Esophagus muscularis mucosa (tissue), 4 donors: Measurements from ENCODE around the gene ZNF343. TPM values are rescaled to one million over a fixed set of nuclear protein-coding genes. Genes with fewer than 3 reads are reported as not detected.
"Not testable (repeated sequence)": the region's sequence is repeated elsewhere in the genome, so short reads cannot be mapped to it uniquely, and the experiment has no call there.

Experiments used
- DNase-seq: peaks from one replicate; pipeline ENCODE4 v3.0.0-alpha.2; 2017; ENCODE audit errors: extremely low spot score
- H3K27ac ChIP-seq, 4 donors: fragments of 200-600 bp; sonication (generic); replicated peaks in 1 of 4; 1 replicate in 3 of 4; 2 replicates in 1 of 4; pipeline ENCODE4 v1.5.1; 2016 to 2019; ENCODE audit warnings: mild to moderate bottlenecking in 1 of 4
- H3K27me3 ChIP-seq, 4 donors: fragments of 200-600 bp; sonication (generic); one replicate each; pipeline versions ENCODE4 v1.5.1 to v1.6.0; 2016 to 2019
- H3K36me3 ChIP-seq, 4 donors: fragments of 200-600 bp; sonication (generic); one replicate each; pipeline ENCODE4 v1.5.1; 2016 to 2019
- H3K4me1 ChIP-seq, 4 donors: fragments of 200-600 bp; sonication (generic); one replicate each; pipeline ENCODE4 v1.5.1; 2016 to 2019
- H3K4me3 ChIP-seq, 4 donors: fragments of 200-600 bp; sonication (generic); 1 replicate in 2 of 4; 2 replicates in 2 of 4; pipeline ENCODE4 v1.5.1; 2016 to 2019; ENCODE audit warnings: mild to moderate bottlenecking in 4 of 4, moderate library complexity in 1 of 4
- H3K9me3 ChIP-seq, 4 donors: fragments of 200-600 bp; sonication (generic); 1 replicate in 3 of 4; 2 replicates in 1 of 4; pipeline ENCODE4 v1.5.1; 2016 to 2019
- CTCF ChIP-seq, 3 experiments: fragments of 200-600 bp in 2 of 3; fragments of 450-650 bp in 1 of 3; sonication (generic) in 2 of 3; IDR thresholded peaks; one replicate each; pipeline ENCODE4 v1.5.1; 2017 to 2019; ENCODE audit warnings: antibody characterized with exemption in 3 of 3, mild to moderate bottlenecking in 2 of 3, moderate library complexity in 1 of 3
- EP300 ChIP-seq: sonication (generic); formaldehyde crosslinking; IDR thresholded peaks from one replicate; pipeline ENCODE4 v1.6.1; 2017; ENCODE audit warnings: antibody characterized with exemption
- POLR2A ChIP-seq: fragments of 450-650 bp; IDR thresholded peaks from one replicate; pipeline ENCODE4 v1.6.1; 2017; ENCODE audit warnings: antibody characterized with exemption, moderate library complexity, mild to moderate bottlenecking, low read depth
- POLR2AphosphoS5 ChIP-seq, 2 donors: sonication (generic); formaldehyde crosslinking; IDR thresholded peaks; one replicate each; pipeline ENCODE4 v1.6.1; 2017; ENCODE audit warnings: antibody characterized with exemption in 2 of 2
- WGBS: methylation state at CpG from one replicate; pipeline ENCODE4 v1.1.5; 2018; 5-methylcytosine and 5-hydroxymethylcytosine counted together
- intact Hi-C: fragments of 100-400 bp; cut with DNase I; formaldehyde crosslinking; loops from one replicate; pipeline ENCODE4 v1.15.1; 2023
- total RNA-seq, 4 donors: library from RNA; depleted of rRNA; stranded (reverse); fragments of >200 nt; gene quantifications; one replicate each; pipeline versions ENCODE4 v1.1.0 to v1.2.1, GENCODE V29; 2016

ZNF343 gene
- total RNA-seq, 4 donors from 2014 or later, result 9.9 to 19.5 (median 16.1) TPM

GRCh38 chr20:2536560-2536986 lies 27.9 kb upstream of the ZNF343 start, which contains the start of gene TMC2:
Gene TMC2 (plus strand): TSS chr20:2536573. CDS start chr20:2536622, 49 bp downstream.
- 79% methylated on average over 7 of the region's 13 CpGs for WGBS
- Histone ChIP-seq H3K4me1 (no peaks in the 10 kb centered on the region), H3K27me3 (peaks cover 0 to 75% (median 0%) of the 10 kb centered on the region in 4 donors), H3K9me3 (no peaks in the 10 kb centered on the region), H3K36me3 (no peaks in the 10 kb centered on the region), H3K4me3 (no peak within 1 kb of the TSS), H3K27ac (no peak within 1 kb of the TSS)
- intact Hi-C loops, result no loop called here
- no peak for TF ChIP-seq EP300
- no peak for TF ChIP-seq POLR2AphosphoS5 (IDR thresholded peaks at IDR 0.05)
- DNase-seq, result no peak

- 68% methylated on average over 12 of the region's 12 CpGs for WGBS
- TF ChIP-seq CTCF (IDR thresholded peaks at IDR 0.05) (no peak), EP300 (no peak), POLR2AphosphoS5 (IDR thresholded peaks at IDR 0.05) (no peak), POLR2A (no peak)
- Histone ChIP-seq H3K4me1 (no peaks in the 10 kb centered on the region), H3K27me3 (peaks cover 0 to 69% (median 0%) of the 10 kb centered on the region in 4 donors), H3K36me3 (no peaks in the 10 kb centered on the region), H3K27ac (no peak overlapping the region), H3K4me3 (no peak overlapping the region), H3K9me3 (no peaks in the 10 kb centered on the region)
- DNase-seq, result no peak
- intact Hi-C loops, result no loop called here
These were observed 27.2 kb upstream of the ZNF343 start for GRCh38 chr20:2535711-2536559.

GRCh38 chr20:2533118-2533517 lies 24.4 kb upstream of the ZNF343 start:
- no peaks in the 10 kb centered on the region for H3K4me1 ChIP-seq
- no peak for DNase-seq
- H3K27me3 ChIP-seq, result peaks cover 0 to 50% (median 0%) of the 10 kb centered on the region in 4 donors
- H3K9me3 ChIP-seq, result no peaks in the 10 kb centered on the region
- no peak overlapping the region for H3K4me3 ChIP-seq
- no peak overlapping the region for H3K27ac ChIP-seq
- 95% methylated on average over 8 of the region's 8 CpGs for WGBS
- TF ChIP-seq POLR2AphosphoS5 (IDR thresholded peaks at IDR 0.05) (no peak), POLR2A (no peak), EP300 (no peak), CTCF (IDR thresholded peaks at IDR 0.05) (no peak)
- no peaks in the 10 kb centered on the region for H3K36me3 ChIP-seq
- intact Hi-C loops, result no loop called here

GRCh38 chr20:2528671-2529271 lies 20.1 kb upstream of the ZNF343 start:
- intact Hi-C loops, result loop anchor here (10.0 kb wide), 1 partner anchor 226 kb away; no protein-coding TSS in a partner anchor
- Histone ChIP-seq H3K36me3 (no peaks in the 10 kb centered on the region), H3K27ac (no peak overlapping the region), H3K9me3 (no peaks in the 10 kb centered on the region), H3K4me3 (no peak overlapping the region), H3K27me3 (peaks cover 0 to 12% (median 0%) of the 10 kb centered on the region in 4 donors), H3K4me1 (peaks cover 3 to 16% (median 14%) of the 10 kb centered on the region in 4 donors)
- TF ChIP-seq EP300 (no peak), POLR2AphosphoS5 (IDR thresholded peaks at IDR 0.05) (no peak), POLR2A (no peak), CTCF (IDR thresholded peaks at IDR 0.05) (no peak)
- 72% methylated on average over 10 of the region's 10 CpGs for WGBS
- DNase-seq, result no peak

GRCh38 chr20:2527762-2528161 lies 19.0 kb upstream of the ZNF343 start:
- intact Hi-C loops, result loop anchor here (10.0 kb wide), 1 partner anchor 227 kb away; no protein-coding TSS in a partner anchor
- Histone ChIP-seq H3K9me3 (no peaks in the 10 kb centered on the region), H3K4me1 (peaks cover 3 to 26% (median 21%) of the 10 kb centered on the region in 4 donors), H3K27ac (no peak overlapping the region), H3K4me3 (no peak overlapping the region), H3K27me3 (peaks cover 0 to 4% (median 0%) of the 10 kb centered on the region in 4 donors), H3K36me3 (no peaks in the 10 kb centered on the region)
- TF ChIP-seq POLR2AphosphoS5 (IDR thresholded peaks at IDR 0.05) (no peak), EP300 (no peak), POLR2A (no peak), CTCF (IDR thresholded peaks at IDR 0.05) (no peak)
- 89% methylated on average over 6 of the region's 6 CpGs for WGBS
- DNase-seq, result no peak

GRCh38 chr20:2526218-2526583 lies 17.5 kb upstream of the ZNF343 start:
- not testable (repeated sequence) for H3K9me3 ChIP-seq, H3K27me3 ChIP-seq, H3K4me3 ChIP-seq, H3K36me3 ChIP-seq, DNase-seq
- peak overlapping the region in 2 of 4 donors; percentile 16 to 91 for H3K27ac ChIP-seq
- peaks cover 3 to 30% (median 25%) of the 10 kb centered on the region in 4 donors for H3K4me1 ChIP-seq
- 87% methylated on average over 5 of the region's 5 CpGs for WGBS
- intact Hi-C loops, result loop anchor here (10.0 kb wide), 1 partner anchor 229 kb away; no protein-coding TSS in a partner anchor
